ENCODE measurements around the gene ITPR2. TPM values are rescaled to one million over a fixed set of nuclear protein-coding genes. Genes with fewer than 3 reads are reported as not detected.

ITPR2 gene
- total RNA-seq, 1 experiment from 2014 or later: 4.0 TPM

DNA sequence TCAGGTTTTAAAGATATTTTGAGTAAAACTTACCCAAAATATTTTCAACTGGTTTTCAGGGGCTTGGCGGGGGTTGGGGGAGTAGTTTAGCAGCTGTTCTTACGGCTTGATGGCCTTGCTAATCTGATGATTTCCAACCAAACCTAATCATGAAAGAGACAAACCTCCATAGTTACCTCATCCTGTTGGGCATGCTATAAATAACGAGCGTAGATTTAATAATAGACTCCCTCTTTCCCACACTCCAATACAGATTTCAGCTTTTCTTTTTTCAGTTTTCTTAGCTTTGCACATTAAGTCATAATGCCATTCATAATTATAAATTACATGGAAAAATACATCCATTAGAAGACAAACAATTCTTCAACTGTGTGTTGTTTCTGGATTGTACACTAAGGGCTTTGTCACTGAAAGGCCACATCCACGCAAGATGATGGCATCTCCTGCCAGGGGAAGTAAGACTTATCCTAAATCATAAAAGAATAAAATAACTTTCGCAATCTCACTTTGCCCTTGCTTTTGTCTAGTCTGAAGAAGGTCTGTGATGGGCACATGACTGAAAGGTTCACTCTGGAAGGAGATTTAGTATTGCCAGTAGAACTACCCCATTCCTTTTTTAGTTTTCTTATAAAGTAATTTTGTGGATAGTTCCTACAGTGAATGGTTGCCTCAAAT is 23.2 kb downstream of the ITPR2 start:
- Histone ChIP-seq H3K79me2 (ENCODE audit: low read length) (no peaks in the 10 kb centered on the region), H3K9me3 (ENCODE audit: low read length) (no peaks in the 10 kb centered on the region), H3K27me3 (ENCODE audit: low read length) (no peaks in the 10 kb centered on the region), H3K9me2 (replicated peaks; ENCODE audit: low read length) (no peaks in the 10 kb centered on the region), H3K27ac (ENCODE audit: low read length) (no peak overlapping the region), H3K4me1 (ENCODE audit: insufficient read depth, low read length) (no peaks in the 10 kb centered on the region), H3K4me2 (ENCODE audit: low read length) (no peak overlapping the region), H3F3A (ENCODE audit: low read length, unreplicated experiment) (no peaks in the 10 kb centered on the region), H3K36me3 (ENCODE audit: low read depth, low read length) (no peaks in the 10 kb centered on the region), H3K9ac (ENCODE audit: low read length) (no peak overlapping the region), H2AFZ (ENCODE audit: low read length) (no peak overlapping the region), H3K4me3 (ENCODE audit: low read length) (no peak overlapping the region), H4K20me1 (ENCODE audit: low read length) (no peaks in the 10 kb centered on the region)
- TF ChIP-seq EZH2 (IDR thresholded peaks at IDR 0.05; ENCODE audit: low read length, unreplicated experiment) (no peak), EZH2phosphoT487 (IDR thresholded peaks at IDR 0.05; ENCODE audit: borderline replicate concordance, low read length) (no peak)
- TF ChIP-seq, protein P1, sequence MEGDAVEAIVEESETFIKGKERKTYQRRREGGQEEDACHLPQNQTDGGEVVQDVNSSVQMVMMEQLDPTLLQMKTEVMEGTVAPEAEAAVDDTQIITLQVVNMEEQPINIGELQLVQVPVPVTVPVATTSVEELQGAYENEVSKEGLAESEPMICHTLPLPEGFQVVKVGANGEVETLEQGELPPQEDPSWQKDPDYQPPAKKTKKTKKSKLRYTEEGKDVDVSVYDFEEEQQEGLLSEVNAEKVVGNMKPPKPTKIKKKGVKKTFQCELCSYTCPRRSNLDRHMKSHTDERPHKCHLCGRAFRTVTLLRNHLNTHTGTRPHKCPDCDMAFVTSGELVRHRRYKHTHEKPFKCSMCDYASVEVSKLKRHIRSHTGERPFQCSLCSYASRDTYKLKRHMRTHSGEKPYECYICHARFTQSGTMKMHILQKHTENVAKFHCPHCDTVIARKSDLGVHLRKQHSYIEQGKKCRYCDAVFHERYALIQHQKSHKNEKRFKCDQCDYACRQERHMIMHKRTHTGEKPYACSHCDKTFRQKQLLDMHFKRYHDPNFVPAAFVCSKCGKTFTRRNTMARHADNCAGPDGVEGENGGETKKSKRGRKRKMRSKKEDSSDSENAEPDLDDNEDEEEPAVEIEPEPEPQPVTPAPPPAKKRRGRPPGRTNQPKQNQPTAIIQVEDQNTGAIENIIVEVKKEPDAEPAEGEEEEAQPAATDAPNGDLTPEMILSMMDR (conservative IDR thresholded peaks at IDR 0.05; ENCODE audit: low read depth, low read length): no peak
- CTCF ChIA-PET: interaction anchor here (0.6 kb wide), 1 partner anchor 22 kb away, joined by 3 read pairs; no protein-coding TSS in a partner anchor
- no peak for ATAC-seq
- POLR2A ChIA-PET (ENCODE audit: unreplicated experiment): no interaction called here
- DNase-seq: no peak
- BruUV-seq (replicated peaks): no TSS peak
- intact Hi-C loops (cut with micrococcal nuclease): no loop called here

- Histone ChIP-seq H3K36me3 (ENCODE audit: low read depth, low read length) (no peaks in the 10 kb centered on the region), H4K20me1 (ENCODE audit: low read length) (no peaks in the 10 kb centered on the region), H3K9me3 (ENCODE audit: low read length) (no peaks in the 10 kb centered on the region), H3K79me2 (ENCODE audit: low read length) (no peaks in the 10 kb centered on the region), H3K4me3 (ENCODE audit: low read length) (no peak overlapping the region), H3K4me2 (ENCODE audit: low read length) (no peak overlapping the region), H3K9me2 (replicated peaks; ENCODE audit: low read length) (no peaks in the 10 kb centered on the region), H3K27ac (ENCODE audit: low read length) (no peak overlapping the region), H3F3A (ENCODE audit: low read length, unreplicated experiment) (no peaks in the 10 kb centered on the region), H3K27me3 (ENCODE audit: low read length) (no peaks in the 10 kb centered on the region), H3K4me1 (ENCODE audit: insufficient read depth, low read length) (peaks cover 4% of the 10 kb centered on the region), H2AFZ (ENCODE audit: low read length) (no peak overlapping the region), H3K9ac (ENCODE audit: low read length) (no peak overlapping the region)
- no TSS peak for BruUV-seq (replicated peaks)
- CTCF ChIA-PET: interaction anchor here (0.6 kb wide), 1 partner anchor 23 kb away, joined by 3 read pairs; no protein-coding TSS in a partner anchor
- intact Hi-C loops (cut with micrococcal nuclease): no loop called here
- POLR2A ChIA-PET (ENCODE audit: unreplicated experiment): no interaction called here
- DNase-seq (no peak), ATAC-seq (no peak)
- TF ChIP-seq, protein P1 (conservative IDR thresholded peaks at IDR 0.05; ENCODE audit: low read depth, low read length): no peak
- no peak for TF ChIP-seq EZH2phosphoT487 (IDR thresholded peaks at IDR 0.05; ENCODE audit: borderline replicate concordance, low read length)
These were observed 24.1 kb downstream of the ITPR2 start for GRCh38 chr12:26808766-26809476.

- no peak overlapping the region for H3K9ac ChIP-seq (ENCODE audit: low read length)
- H3K27ac ChIP-seq (ENCODE audit: low read length): no peak overlapping the region
- ATAC-seq: no peak
- no peaks in the 10 kb centered on the region for H3K9me3 ChIP-seq (ENCODE audit: low read length)
- intact Hi-C loops (cut with micrococcal nuclease): no loop called here
- POLR2A ChIA-PET (ENCODE audit: unreplicated experiment): no interaction called here
- H3F3A ChIP-seq (ENCODE audit: low read length, unreplicated experiment): no peaks in the 10 kb centered on the region
- TF ChIP-seq EZH2 (IDR thresholded peaks at IDR 0.05; ENCODE audit: low read length, unreplicated experiment) (no peak), EZH2phosphoT487 (IDR thresholded peaks at IDR 0.05; ENCODE audit: borderline replicate concordance, low read length) (no peak)
- TF ChIP-seq, protein P1 (conservative IDR thresholded peaks at IDR 0.05; ENCODE audit: low read depth, low read length): no peak
- no peaks in the 10 kb centered on the region for H3K36me3 ChIP-seq (ENCODE audit: low read depth, low read length)
- H4K20me1 ChIP-seq (ENCODE audit: low read length): no peaks in the 10 kb centered on the region
- no peak overlapping the region for H3K4me3 ChIP-seq (ENCODE audit: low read length)
- BruUV-seq (replicated peaks): no TSS peak
- no peaks in the 10 kb centered on the region for H3K9me2 ChIP-seq (replicated peaks; ENCODE audit: low read length)
- H3K79me2 ChIP-seq (ENCODE audit: low read length): no peaks in the 10 kb centered on the region
- no peak for DNase-seq
- H3K27me3 ChIP-seq (ENCODE audit: low read length): no peaks in the 10 kb centered on the region
- H3K4me1 ChIP-seq (ENCODE audit: insufficient read depth, low read length): peaks cover 9% of the 10 kb centered on the region
- no peak overlapping the region for H3K4me2 ChIP-seq (ENCODE audit: low read length)
- CTCF ChIA-PET: no interaction called here
- no peak overlapping the region for H2AFZ ChIP-seq (ENCODE audit: low read length)
These were observed 25.7 kb downstream of the ITPR2 start for GRCh38 chr12:26807292-26807691.

Measured in PC-3 (cell line).